AG09309 (cell line): ENCODE measurements around the gene DNAH8.

Experiments
- DNase-seq: peaks from one replicate; pipeline ENCODE4 v3.0.0-alpha.2; 2010; ENCODE audit warnings: low read depth
- H3K4me3 ChIP-seq: 2 replicates; pipeline ENCODE4 v1.5.1; 2011; ENCODE audit warnings: mild to moderate bottlenecking, low read depth, low read length, moderate library complexity; ENCODE audit not compliant: control insufficient read depth
- CTCF ChIP-seq: IDR thresholded peaks from 2 replicates; pipeline ENCODE4 v1.5.1; 2011; ENCODE audit warnings: mild to moderate bottlenecking, low read depth, low read length, inconsistent platforms; ENCODE audit not compliant: insufficient read depth, control insufficient read depth; ENCODE audit errors: missing control alignments

DNAH8 gene

GRCh38 chr6:39050453-39051112, 335.5 kb downstream of the DNAH8 start:
- no peak for TF ChIP-seq CTCF
- no peak for DNase-seq
- H3K4me3 ChIP-seq: no peak overlapping the region

GRCh38 chr6:39051399-39052122, 336.4 kb downstream of the DNAH8 start:
- DNase-seq: no peak
- TF ChIP-seq CTCF: no peak
- no peak overlapping the region for H3K4me3 ChIP-seq

GRCh38 chr6:39053016-39053624, 338.0 kb downstream of the DNAH8 start:
- TF ChIP-seq CTCF: no peak
- no peak for DNase-seq
- no peak overlapping the region for H3K4me3 ChIP-seq

- no peak overlapping the region for H3K4me3 ChIP-seq
- DNase-seq: no peak
- no peak for TF ChIP-seq CTCF
These were observed 338.9 kb downstream of the DNAH8 start for GRCh38 chr6:39053854-39054576.

- no peak for DNase-seq
- no peak overlapping the region for H3K4me3 ChIP-seq
- TF ChIP-seq CTCF: no peak
These were observed 339.5 kb downstream of the DNAH8 start for GRCh38 chr6:39054577-39055142.

GRCh38 chr6:39055661-39056060, 340.6 kb downstream of the DNAH8 start:
- DNase-seq: no peak
- H3K4me3 ChIP-seq: no peak overlapping the region
- no peak for TF ChIP-seq CTCF
